Choroid plexus epithelial cell (primary cell): ENCODE measurements around the gene SCAANT1.

Experiments
- DNase-seq: peaks from one replicate; pipeline ENCODE4 v3.0.0-alpha.2; 2010; ENCODE audit warnings: low read depth
- H3K4me3 ChIP-seq: 2 replicates; pipeline ENCODE4 v1.5.1; 2011; ENCODE audit warnings: low read depth, mild to moderate bottlenecking, control low read depth, low read length, moderate library complexity
- TF ChIP-seq, protein P1 (sequence below): conservative IDR thresholded peaks from 2 replicates; pipeline ENCODE4 v1.5.1; 2011; ENCODE audit warnings: low read depth, mild to moderate bottlenecking, control low read depth, inconsistent platforms, low read length, moderate library complexity

The SCAANT1 gene

DNA sequence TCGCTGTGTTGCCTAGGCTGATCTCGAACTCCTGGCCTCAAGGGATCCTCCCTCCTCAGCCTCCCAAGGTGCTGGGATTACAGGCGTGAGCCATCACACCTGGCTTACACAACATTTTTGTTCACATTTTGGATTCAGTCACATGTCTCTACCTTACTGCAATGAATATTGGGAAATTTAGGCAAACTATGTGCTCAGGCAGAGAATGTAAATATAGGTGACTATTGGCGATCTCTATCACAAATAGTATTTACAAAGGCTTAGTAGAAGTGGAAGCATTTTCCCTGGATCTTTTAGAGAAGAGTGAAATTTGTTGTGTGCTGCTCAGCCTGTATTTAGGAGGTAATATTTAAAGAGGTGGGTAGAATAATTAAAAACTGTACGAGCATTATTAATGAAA lies 20.7 kb downstream of the SCAANT1 start:
- TF ChIP-seq, protein P1, sequence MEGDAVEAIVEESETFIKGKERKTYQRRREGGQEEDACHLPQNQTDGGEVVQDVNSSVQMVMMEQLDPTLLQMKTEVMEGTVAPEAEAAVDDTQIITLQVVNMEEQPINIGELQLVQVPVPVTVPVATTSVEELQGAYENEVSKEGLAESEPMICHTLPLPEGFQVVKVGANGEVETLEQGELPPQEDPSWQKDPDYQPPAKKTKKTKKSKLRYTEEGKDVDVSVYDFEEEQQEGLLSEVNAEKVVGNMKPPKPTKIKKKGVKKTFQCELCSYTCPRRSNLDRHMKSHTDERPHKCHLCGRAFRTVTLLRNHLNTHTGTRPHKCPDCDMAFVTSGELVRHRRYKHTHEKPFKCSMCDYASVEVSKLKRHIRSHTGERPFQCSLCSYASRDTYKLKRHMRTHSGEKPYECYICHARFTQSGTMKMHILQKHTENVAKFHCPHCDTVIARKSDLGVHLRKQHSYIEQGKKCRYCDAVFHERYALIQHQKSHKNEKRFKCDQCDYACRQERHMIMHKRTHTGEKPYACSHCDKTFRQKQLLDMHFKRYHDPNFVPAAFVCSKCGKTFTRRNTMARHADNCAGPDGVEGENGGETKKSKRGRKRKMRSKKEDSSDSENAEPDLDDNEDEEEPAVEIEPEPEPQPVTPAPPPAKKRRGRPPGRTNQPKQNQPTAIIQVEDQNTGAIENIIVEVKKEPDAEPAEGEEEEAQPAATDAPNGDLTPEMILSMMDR = no peak
- no peak for DNase-seq
- H3K4me3 ChIP-seq = no peak overlapping the region

DNA sequence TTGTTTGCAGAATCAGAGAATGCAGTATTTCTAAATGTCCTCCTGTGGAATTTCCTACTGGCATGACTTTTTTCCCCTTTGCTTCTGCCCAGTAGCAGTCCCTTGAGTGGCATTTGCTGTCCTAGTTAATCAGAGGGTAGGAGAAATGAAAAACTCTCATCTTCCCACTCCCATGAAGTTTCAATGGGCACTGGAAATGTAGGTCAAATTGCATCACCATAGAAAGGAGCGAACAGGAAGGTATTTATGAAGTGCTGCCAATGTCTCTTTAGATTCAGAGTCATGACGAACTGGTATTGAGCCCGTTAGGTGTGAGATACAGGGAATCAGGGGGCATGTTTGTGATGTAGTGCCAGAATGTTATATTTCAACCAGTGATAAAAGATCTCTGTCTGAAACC lies 25.3 kb downstream of the SCAANT1 start:
- no peak overlapping the region for H3K4me3 ChIP-seq
- DNase-seq = peak; percentile 30
- TF ChIP-seq, protein P1 = no peak

- TF ChIP-seq, protein P1 = no peak
- no peak for DNase-seq
- H3K4me3 ChIP-seq = no peak overlapping the region
These were observed 31.5 kb downstream of the SCAANT1 start for GRCh38 chr3:63880653-63881052.

GRCh38 chr3:63878394-63879060 lies 33.7 kb downstream of the SCAANT1 start:
- no peak overlapping the region for H3K4me3 ChIP-seq
- TF ChIP-seq, protein P1 = no peak
- no peak for DNase-seq

DNA sequence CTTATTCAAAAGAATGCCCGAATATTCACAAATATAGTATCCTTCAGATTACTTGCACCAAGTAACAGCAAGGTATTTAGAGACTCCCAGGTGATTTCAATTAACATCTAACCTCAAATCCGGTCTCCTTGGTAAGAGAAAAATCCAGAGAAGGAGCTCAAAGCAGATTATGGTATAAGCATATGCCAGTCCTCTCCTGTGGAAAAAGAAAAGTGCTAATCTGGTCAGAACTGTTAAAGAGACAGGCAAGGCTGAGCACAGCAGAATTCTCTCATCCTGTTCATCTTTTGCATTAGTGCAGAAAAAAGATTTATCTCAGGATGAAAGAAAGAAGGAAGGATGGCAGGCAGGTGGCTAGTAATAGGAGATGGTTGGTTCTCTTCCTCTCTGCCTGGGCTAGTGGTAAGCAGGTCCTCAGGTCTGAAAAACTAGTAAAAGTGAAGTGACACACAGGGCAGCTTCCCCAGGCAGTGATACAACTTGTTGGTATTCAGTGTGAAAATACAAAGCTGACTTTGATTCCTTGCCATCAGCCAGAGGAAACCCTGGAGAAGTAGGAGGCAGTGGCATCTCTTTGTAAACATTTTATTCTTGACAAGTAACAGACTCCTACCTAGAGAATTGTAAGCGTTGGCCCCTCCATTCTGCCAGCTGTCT lies 34.3 kb downstream of the SCAANT1 start:
- TF ChIP-seq, protein P1 = no peak
- H3K4me3 ChIP-seq = no peak overlapping the region
- DNase-seq = peak; percentile 33

DNA sequence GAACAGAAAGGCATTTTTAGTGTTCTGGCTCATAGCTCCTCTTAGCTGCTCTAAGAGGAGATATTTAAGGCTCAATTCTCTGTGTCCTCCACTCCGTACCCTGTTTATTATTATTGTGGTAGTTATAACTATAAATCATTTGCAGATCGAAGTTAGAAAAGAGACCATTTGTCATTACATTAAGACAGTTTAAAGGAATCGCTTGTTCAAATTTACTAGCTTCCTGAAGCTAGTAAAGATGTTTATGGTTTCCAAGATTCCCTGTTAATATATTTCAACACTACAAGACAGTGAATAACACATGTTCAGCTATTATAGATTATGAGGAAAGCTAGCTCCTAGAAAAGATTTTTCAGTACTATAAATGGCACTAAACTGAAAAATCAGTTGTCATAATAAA lies 35.9 kb downstream of the SCAANT1 start:
- TF ChIP-seq, protein P1 = no peak
- DNase-seq = no peak
- no peak overlapping the region for H3K4me3 ChIP-seq

GRCh38 chr3:63875510-63875909 lies 36.7 kb downstream of the SCAANT1 start:
- no peak for DNase-seq
- TF ChIP-seq, protein P1 = no peak

More at GRCh38 chr3:63875510-63875909, 36.7 kb downstream of the SCAANT1 start:
- no peak overlapping the region for H3K4me3 ChIP-seq
